Kidney (tissue), 14 donors: ENCODE measurements around the gene SLX1A. TPM values are rescaled to one million over a fixed set of nuclear protein-coding genes. Genes with fewer than 3 reads are reported as not detected.
"Not testable (repeated sequence)": the region's sequence is repeated elsewhere in the genome, so short reads cannot be mapped to it uniquely, and the experiment has no call there.

Experiments
- DNase-seq, 5 donors: peaks; one replicate each; pipeline ENCODE4 v3.0.0-alpha.2; 2013 to 2020
- FAIRE-seq: peaks from 2 replicates; lab custom pipeline; 2012; peaks lifted over from hg19 to GRCh38; lab: Jason Lieb, UNC
- H3K27ac ChIP-seq, 2 donors: one replicate each; pipeline ENCODE4 v1.7.0; 2013; ENCODE audit warnings: low read depth in 2 of 2, low read length in 2 of 2, inconsistent platforms in 1 of 2
- H3K27me3 ChIP-seq: one replicate; pipeline ENCODE4 v1.7.1; 2013; ENCODE audit warnings: low read length, inconsistent platforms; ENCODE audit not compliant: control insufficient read depth, insufficient read depth
- H3K36me3 ChIP-seq, 3 donors: one replicate each; pipeline versions ENCODE4 v1.7.0 to v1.7.1; 2013; ENCODE audit warnings: low read length in 3 of 3, control low read depth in 1 of 3, inconsistent platforms in 1 of 3; ENCODE audit not compliant: insufficient read depth in 3 of 3, control insufficient read depth in 2 of 3
- H3K4me1 ChIP-seq, 3 donors: one replicate each; pipeline versions ENCODE4 v1.7.0 to v1.7.1; 2013; ENCODE audit warnings: low read length in 3 of 3, inconsistent platforms in 1 of 3, low read depth in 1 of 3; ENCODE audit not compliant: control insufficient read depth in 2 of 3, insufficient read depth in 2 of 3
- H3K4me3 ChIP-seq, 3 donors: one replicate each; pipeline versions ENCODE4 v1.7.0 to v1.8.1; 2013; ENCODE audit warnings: low read length in 3 of 3, control low read depth in 1 of 3, inconsistent platforms in 1 of 3
- H3K9ac ChIP-seq, 3 donors: one replicate each; pipeline versions ENCODE4 v1.7.0 to v1.7.1; 2013; ENCODE audit warnings: low read length in 3 of 3, control low read depth in 1 of 3, inconsistent platforms in 1 of 3
- H3K9me3 ChIP-seq, 3 donors: one replicate each; pipeline versions ENCODE4 v1.7.0 to v1.7.1; 2013; ENCODE audit warnings: low read length in 3 of 3, control low read depth in 1 of 3, inconsistent platforms in 1 of 3; ENCODE audit not compliant: control insufficient read depth in 2 of 3, insufficient read depth in 1 of 3
- intact Hi-C: fragments of 100-400 bp; cut with DNase I; formaldehyde crosslinking; loops from one replicate; pipeline ENCODE4 v1.11.1; 2022
- polyA plus RNA-seq: library from polyadenylated mRNA; stranded (reverse); fragments of 350-450 nt; fragmentation: Illumina TruSeq; extraction: RNeasy Lipid Tissue Mini Kit (QIAGEN cat#74804); gene quantifications from one replicate; pipeline ENCODE4 v1.2.3, GENCODE V29; 2014; ENCODE audit warnings: low read depth, low replicate concordance; ENCODE audit not compliant: insufficient read depth
- total RNA-seq: library from RNA; stranded (reverse); fragmentation: NEBNext Ultra II Directional; extraction: Animal tissue kit (Norgen Biotek cat#: 25700); gene quantifications from one replicate; pipeline ENCODE4 v1.2.1, GENCODE V29; 2021
- TF ChIP-seq, protein P1 (sequence below): IDR thresholded peaks from 3 replicates; pipeline ENCODE4 v1.5.1; 2012; ENCODE audit warnings: mild to moderate bottlenecking, moderate library complexity, borderline replicate concordance; ENCODE audit not compliant: insufficient read depth; ENCODE audit errors: extremely low read depth
- donor health status: control.
- donor health status: control.
- donor health status: control.
- donor health status: control.
- donor health status: control.
- donor health status: DM: yes; HTN: yes; CAD: no.
- donor health status: Normal renal cell carcinoma (clear cell type).

SLX1A gene
- total and polyA plus RNA-seq, 2 donors from 2014 or later, result 35.4 to 51.3 TPM

DNA sequence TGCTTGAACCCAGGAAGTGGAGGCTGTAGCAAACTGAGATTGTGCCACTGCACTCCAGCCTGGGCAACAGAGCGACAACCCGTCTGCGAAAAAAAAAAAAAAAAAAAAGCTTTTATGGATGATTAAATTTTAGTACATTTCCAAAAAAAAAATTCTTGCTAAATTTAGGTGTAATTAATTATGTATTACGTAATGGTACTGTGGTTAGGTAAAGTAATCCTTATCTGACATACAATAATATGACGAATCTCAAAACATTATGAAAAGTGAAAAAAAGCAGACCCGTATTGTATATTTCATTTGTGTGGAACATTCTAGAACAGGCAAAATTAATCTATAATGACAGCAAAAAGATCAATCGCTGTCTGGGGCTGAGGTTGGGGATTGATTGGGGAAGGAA lies 20.6 kb upstream of the SLX1A start:
- Histone ChIP-seq H3K4me3 (no peak overlapping the region), H3K9ac (no peak overlapping the region), H3K4me1 (no peaks in the 10 kb centered on the region), H3K27me3 (no peaks in the 10 kb centered on the region), H3K27ac (no peak overlapping the region), H3K36me3 (no peaks in the 10 kb centered on the region), H3K9me3 (no peaks in the 10 kb centered on the region)
- DNase-seq (no peak), FAIRE-seq (no peak)
- intact Hi-C loops, result no loop called here
- TF ChIP-seq, protein P1, sequence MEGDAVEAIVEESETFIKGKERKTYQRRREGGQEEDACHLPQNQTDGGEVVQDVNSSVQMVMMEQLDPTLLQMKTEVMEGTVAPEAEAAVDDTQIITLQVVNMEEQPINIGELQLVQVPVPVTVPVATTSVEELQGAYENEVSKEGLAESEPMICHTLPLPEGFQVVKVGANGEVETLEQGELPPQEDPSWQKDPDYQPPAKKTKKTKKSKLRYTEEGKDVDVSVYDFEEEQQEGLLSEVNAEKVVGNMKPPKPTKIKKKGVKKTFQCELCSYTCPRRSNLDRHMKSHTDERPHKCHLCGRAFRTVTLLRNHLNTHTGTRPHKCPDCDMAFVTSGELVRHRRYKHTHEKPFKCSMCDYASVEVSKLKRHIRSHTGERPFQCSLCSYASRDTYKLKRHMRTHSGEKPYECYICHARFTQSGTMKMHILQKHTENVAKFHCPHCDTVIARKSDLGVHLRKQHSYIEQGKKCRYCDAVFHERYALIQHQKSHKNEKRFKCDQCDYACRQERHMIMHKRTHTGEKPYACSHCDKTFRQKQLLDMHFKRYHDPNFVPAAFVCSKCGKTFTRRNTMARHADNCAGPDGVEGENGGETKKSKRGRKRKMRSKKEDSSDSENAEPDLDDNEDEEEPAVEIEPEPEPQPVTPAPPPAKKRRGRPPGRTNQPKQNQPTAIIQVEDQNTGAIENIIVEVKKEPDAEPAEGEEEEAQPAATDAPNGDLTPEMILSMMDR, result no peak

DNA sequence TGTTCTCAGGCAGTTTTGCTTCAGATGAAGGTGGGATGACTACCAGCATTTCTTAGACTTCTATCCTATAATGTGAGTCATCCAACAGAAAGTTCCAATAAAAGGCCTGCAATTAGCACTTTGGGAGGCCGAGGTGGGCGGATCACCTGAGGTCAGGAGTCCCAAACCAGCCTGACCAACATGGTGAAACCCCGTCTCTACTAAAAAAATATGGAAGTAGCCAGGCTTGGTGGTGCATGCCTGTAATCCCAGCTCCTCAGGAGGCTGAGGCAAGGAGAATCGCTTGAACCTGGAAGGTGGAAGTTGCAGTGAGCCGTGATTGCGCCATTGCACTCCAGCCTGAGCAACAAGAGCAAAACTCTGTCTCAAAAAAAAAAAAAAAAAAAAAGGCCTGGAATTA lies 16.8 kb upstream of the SLX1A start:
- not testable (repeated sequence) for FAIRE-seq

DNA sequence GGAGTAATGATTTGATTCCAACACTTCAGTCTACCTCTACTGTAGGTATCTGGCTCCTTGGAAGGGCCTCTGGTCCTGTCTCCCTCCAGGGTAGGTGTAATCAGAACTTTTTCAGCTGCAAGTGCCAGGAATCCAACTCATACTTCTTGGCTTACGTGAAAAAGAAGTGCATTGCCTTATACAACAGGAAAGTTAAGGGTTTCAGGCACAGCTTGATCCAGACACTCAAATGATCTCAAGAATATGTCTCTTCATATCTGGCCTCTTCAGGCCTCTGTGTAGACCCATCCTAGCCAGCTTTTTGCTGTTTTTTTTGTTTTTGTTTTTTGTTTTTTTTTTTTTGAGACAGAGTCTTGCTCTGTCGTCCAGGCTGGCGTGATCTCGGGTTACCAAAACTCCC lies 14.5 kb upstream of the SLX1A start:
- TF ChIP-seq, protein P1, result no peak
- intact Hi-C loops, result no loop called here
- DNase-seq, result no peak

More for the DNA sequence above, 16.8 kb upstream of the SLX1A start:
- H3K4me3 ChIP-seq, DNase-seq, intact Hi-C loops, H3K27me3 ChIP-seq, H3K9ac ChIP-seq, H3K27ac ChIP-seq, H3K9me3 ChIP-seq, H3K36me3 ChIP-seq, H3K4me1 ChIP-seq: not testable (repeated sequence)

DNA sequence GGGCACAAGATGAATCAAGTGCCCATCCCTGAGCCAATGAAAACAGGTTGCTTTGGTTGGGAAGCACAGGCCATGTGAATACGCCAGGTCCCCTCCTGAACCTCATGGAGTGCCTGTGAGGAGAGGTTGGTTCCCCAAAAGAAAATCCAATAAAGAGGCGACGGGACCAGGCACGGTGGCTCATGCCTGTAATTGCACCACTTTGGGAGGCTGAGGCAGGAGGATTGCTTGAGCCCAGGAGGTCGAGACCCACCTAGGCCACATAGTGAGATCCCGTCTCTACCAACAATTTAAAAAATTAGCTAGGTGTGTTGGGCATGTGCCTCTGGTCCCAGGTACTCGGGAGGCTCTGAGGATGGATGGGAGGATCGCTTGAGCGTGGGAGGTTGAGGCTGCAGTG lies 13.7 kb upstream of the SLX1A start:
- Histone ChIP-seq H3K9me3 (no peaks in the 10 kb centered on the region), H3K27me3 (no peaks in the 10 kb centered on the region), H3K36me3 (no peaks in the 10 kb centered on the region), H3K27ac (no peak overlapping the region), H3K4me1 (no peaks in the 10 kb centered on the region), H3K4me3 (no peak overlapping the region), H3K9ac (no peak overlapping the region)
- intact Hi-C loops, result no loop called here
- TF ChIP-seq, protein P1, result no peak
- no peak for DNase-seq
- FAIRE-seq, result no peak

More for the DNA sequence above, 14.5 kb upstream of the SLX1A start:
- Histone ChIP-seq H3K4me3 (no peak overlapping the region), H3K27ac (no peak overlapping the region), H3K27me3 (no peaks in the 10 kb centered on the region), H3K9ac (no peak overlapping the region), H3K36me3 (no peaks in the 10 kb centered on the region), H3K9me3 (no peaks in the 10 kb centered on the region), H3K4me1 (no peaks in the 10 kb centered on the region)
- FAIRE-seq, result no peak
